ENCODE measurements around the gene SARNP.
A peak's percentile ranks its signal among the peaks of the same experiment; 100 is the strongest.
"Not testable (repeated sequence)": the region's sequence is repeated elsewhere in the genome, so short reads cannot be mapped to it uniquely, and the experiment has no call there.

SARNP gene

GRCh38 chr12:55839345-55840140, 22.0 kb upstream of the SARNP start:
- Histone ChIP-seq H3K4me3 (ENCODE audit: low read length in 2 of 2) (no peak overlapping the region), H3K9me3 (ENCODE audit: control insufficient read depth in 2 of 2, low read length in 2 of 2) (no peaks in the 10 kb centered on the region), H3K36me3 (ENCODE audit: control insufficient read depth in 2 of 2, insufficient read depth in 2 of 2, low read length in 2 of 2) (no peaks in the 10 kb centered on the region), H3K9ac (ENCODE audit: low read depth in 1 of 2, low read length in 2 of 2) (no peak overlapping the region), H3K27ac (ENCODE audit: low read depth in 2 of 2, low read length in 2 of 2) (no peak overlapping the region), H3K4me1 (ENCODE audit: control insufficient read depth in 2 of 2, insufficient read depth in 2 of 2, low read length in 2 of 2) (no peaks in the 10 kb centered on the region), H3K27me3 (ENCODE audit: control insufficient read depth in 2 of 2, insufficient read depth in 2 of 2, low read length in 2 of 2) (no peaks in the 10 kb centered on the region)

GRCh38 chr12:55838361-55838760, 20.8 kb upstream of the SARNP start:
- Histone ChIP-seq H3K9ac (ENCODE audit: low read depth in 1 of 2, low read length in 2 of 2) (no peak overlapping the region), H3K9me3 (ENCODE audit: control insufficient read depth in 2 of 2, low read length in 2 of 2) (no peaks in the 10 kb centered on the region), H3K27ac (ENCODE audit: low read depth in 2 of 2, low read length in 2 of 2) (no peak overlapping the region), H3K36me3 (ENCODE audit: control insufficient read depth in 2 of 2, insufficient read depth in 2 of 2, low read length in 2 of 2) (no peaks in the 10 kb centered on the region), H3K27me3 (ENCODE audit: control insufficient read depth in 2 of 2, insufficient read depth in 2 of 2, low read length in 2 of 2) (no peaks in the 10 kb centered on the region), H3K4me3 (ENCODE audit: low read length in 2 of 2) (no peak overlapping the region), H3K4me1 (ENCODE audit: control insufficient read depth in 2 of 2, insufficient read depth in 2 of 2, low read length in 2 of 2) (no peaks in the 10 kb centered on the region)

GRCh38 chr12:55834400-55834799, 16.9 kb upstream of the SARNP start:
- H3K27ac ChIP-seq (ENCODE audit: low read depth in 2 of 2, low read length in 2 of 2); H3K36me3 ChIP-seq (ENCODE audit: control insufficient read depth in 2 of 2, insufficient read depth in 2 of 2, low read length in 2 of 2); H3K9me3 ChIP-seq (ENCODE audit: control insufficient read depth in 2 of 2, low read length in 2 of 2); H3K9ac ChIP-seq (ENCODE audit: low read depth in 1 of 2, low read length in 2 of 2); H3K27me3 ChIP-seq (ENCODE audit: control insufficient read depth in 2 of 2, insufficient read depth in 2 of 2, low read length in 2 of 2); H3K4me3 ChIP-seq (ENCODE audit: low read length in 2 of 2): not testable (repeated sequence)
- peaks cover 8 to 12% of the 10 kb centered on the region in 2 donors for H3K4me1 ChIP-seq (ENCODE audit: control insufficient read depth in 2 of 2, insufficient read depth in 2 of 2, low read length in 2 of 2)

- H3K9me3 ChIP-seq (ENCODE audit: control insufficient read depth in 2 of 2, low read length in 2 of 2), result no peaks in the 10 kb centered on the region
- no peak overlapping the region for H3K27ac ChIP-seq (ENCODE audit: low read depth in 2 of 2, low read length in 2 of 2)
- no peaks in the 10 kb centered on the region for H3K36me3 ChIP-seq (ENCODE audit: control insufficient read depth in 2 of 2, insufficient read depth in 2 of 2, low read length in 2 of 2)
- no peak overlapping the region for H3K9ac ChIP-seq (ENCODE audit: low read depth in 1 of 2, low read length in 2 of 2)
- H3K4me1 ChIP-seq (ENCODE audit: control insufficient read depth in 2 of 2, insufficient read depth in 2 of 2, low read length in 2 of 2), result peaks cover 17 to 18% of the 10 kb centered on the region in 2 donors
- H3K27me3 ChIP-seq (ENCODE audit: control insufficient read depth in 2 of 2, insufficient read depth in 2 of 2, low read length in 2 of 2), result no peaks in the 10 kb centered on the region
- H3K4me3 ChIP-seq (ENCODE audit: low read length in 2 of 2), result no peak overlapping the region
Observed at GRCh38 chr12:55833056-55833455, 15.5 kb upstream of the SARNP start.

GRCh38 chr12:55831447-55831815, 13.9 kb upstream of the SARNP start:
- H3K36me3 ChIP-seq (ENCODE audit: control insufficient read depth in 2 of 2, insufficient read depth in 2 of 2, low read length in 2 of 2), result no peaks in the 10 kb centered on the region
- H3K4me1 ChIP-seq (ENCODE audit: control insufficient read depth in 2 of 2, insufficient read depth in 2 of 2, low read length in 2 of 2), result peaks cover 17 to 28% of the 10 kb centered on the region in 2 donors
- H3K27ac ChIP-seq (ENCODE audit: low read depth in 2 of 2, low read length in 2 of 2), result peak overlapping the region; percentile 94 to 97
- H3K27me3 ChIP-seq (ENCODE audit: control insufficient read depth in 2 of 2, insufficient read depth in 2 of 2, low read length in 2 of 2), result no peaks in the 10 kb centered on the region
- peak overlapping the region; percentile 81 to 94 for H3K9ac ChIP-seq (ENCODE audit: low read depth in 1 of 2, low read length in 2 of 2)
- peak overlapping the region; percentile 89 to 92 for H3K4me3 ChIP-seq (ENCODE audit: low read length in 2 of 2)
- no peaks in the 10 kb centered on the region for H3K9me3 ChIP-seq (ENCODE audit: control insufficient read depth in 2 of 2, low read length in 2 of 2)

GRCh38 chr12:55830601-55831446, 13.3 kb upstream of the SARNP start:
- H3K9ac ChIP-seq (ENCODE audit: low read depth in 1 of 2, low read length in 2 of 2), result peak overlapping the region; percentile 81 to 94
- H3K4me3 ChIP-seq (ENCODE audit: low read length in 2 of 2), result peak overlapping the region; percentile 89 to 92
- peaks cover 17 to 28% of the 10 kb centered on the region in 2 donors for H3K4me1 ChIP-seq (ENCODE audit: control insufficient read depth in 2 of 2, insufficient read depth in 2 of 2, low read length in 2 of 2)

GRCh38 chr12:55829967-55830600, 12.6 kb upstream of the SARNP start:
- peaks cover 17 to 28% of the 10 kb centered on the region in 2 donors for H3K4me1 ChIP-seq (ENCODE audit: control insufficient read depth in 2 of 2, insufficient read depth in 2 of 2, low read length in 2 of 2)
- H3K9ac ChIP-seq (ENCODE audit: low read depth in 1 of 2, low read length in 2 of 2), result peak overlapping the region; percentile 81 to 94
- H3K27me3 ChIP-seq (ENCODE audit: control insufficient read depth in 2 of 2, insufficient read depth in 2 of 2, low read length in 2 of 2), result no peaks in the 10 kb centered on the region
- H3K36me3 ChIP-seq (ENCODE audit: control insufficient read depth in 2 of 2, insufficient read depth in 2 of 2, low read length in 2 of 2), result no peaks in the 10 kb centered on the region
- H3K27ac ChIP-seq (ENCODE audit: low read depth in 2 of 2, low read length in 2 of 2), result peak overlapping the region; percentile 94 to 97
- H3K9me3 ChIP-seq (ENCODE audit: control insufficient read depth in 2 of 2, low read length in 2 of 2), result no peaks in the 10 kb centered on the region
- peak overlapping the region; percentile 89 to 92 for H3K4me3 ChIP-seq (ENCODE audit: low read length in 2 of 2)

More at GRCh38 chr12:55830601-55831446, 13.3 kb upstream of the SARNP start:
- H3K27ac ChIP-seq (ENCODE audit: low read depth in 2 of 2, low read length in 2 of 2), result peak overlapping the region; percentile 94 to 97
- H3K27me3 ChIP-seq (ENCODE audit: control insufficient read depth in 2 of 2, insufficient read depth in 2 of 2, low read length in 2 of 2), result no peaks in the 10 kb centered on the region
- no peaks in the 10 kb centered on the region for H3K36me3 ChIP-seq (ENCODE audit: control insufficient read depth in 2 of 2, insufficient read depth in 2 of 2, low read length in 2 of 2)
- no peaks in the 10 kb centered on the region for H3K9me3 ChIP-seq (ENCODE audit: control insufficient read depth in 2 of 2, low read length in 2 of 2)

- Histone ChIP-seq H3K4me3 (ENCODE audit: low read length in 2 of 2) (peak overlapping the region; percentile 64 to 89), H3K9me3 (ENCODE audit: control insufficient read depth in 2 of 2, low read length in 2 of 2) (no peaks in the 10 kb centered on the region), H3K9ac (ENCODE audit: low read depth in 1 of 2, low read length in 2 of 2) (no peak overlapping the region), H3K4me1 (ENCODE audit: control insufficient read depth in 2 of 2, insufficient read depth in 2 of 2, low read length in 2 of 2) (peaks cover 17 to 28% of the 10 kb centered on the region in 2 donors), H3K27me3 (ENCODE audit: control insufficient read depth in 2 of 2, insufficient read depth in 2 of 2, low read length in 2 of 2) (no peaks in the 10 kb centered on the region), H3K27ac (ENCODE audit: low read depth in 2 of 2, low read length in 2 of 2) (peak overlapping the region in 1 of 2 donors; percentile 72), H3K36me3 (ENCODE audit: control insufficient read depth in 2 of 2, insufficient read depth in 2 of 2, low read length in 2 of 2) (no peaks in the 10 kb centered on the region)
Observed at GRCh38 chr12:55828357-55828756, 10.8 kb upstream of the SARNP start.

- no peaks in the 10 kb centered on the region for H3K27me3 ChIP-seq (ENCODE audit: control insufficient read depth in 2 of 2, insufficient read depth in 2 of 2, low read length in 2 of 2)
- no peak overlapping the region for H3K9ac ChIP-seq (ENCODE audit: low read depth in 1 of 2, low read length in 2 of 2)
- H3K27ac ChIP-seq (ENCODE audit: low read depth in 2 of 2, low read length in 2 of 2), result no peak overlapping the region
- H3K36me3 ChIP-seq (ENCODE audit: control insufficient read depth in 2 of 2, insufficient read depth in 2 of 2, low read length in 2 of 2), result peaks cover 3 to 5% of the 10 kb centered on the region in 2 donors
- peaks cover 17 to 28% of the 10 kb centered on the region in 2 donors for H3K4me1 ChIP-seq (ENCODE audit: control insufficient read depth in 2 of 2, insufficient read depth in 2 of 2, low read length in 2 of 2)
- no peak overlapping the region for H3K4me3 ChIP-seq (ENCODE audit: low read length in 2 of 2)
- no peaks in the 10 kb centered on the region for H3K9me3 ChIP-seq (ENCODE audit: control insufficient read depth in 2 of 2, low read length in 2 of 2)
Observed at GRCh38 chr12:55827806-55828205, 10.3 kb upstream of the SARNP start.

GRCh38 chr12:55824726-55825125, 7.2 kb upstream of the SARNP start:
- Histone ChIP-seq H3K4me1 (ENCODE audit: control insufficient read depth in 2 of 2, insufficient read depth in 2 of 2, low read length in 2 of 2) (peaks cover 9 to 16% of the 10 kb centered on the region in 2 donors), H3K9ac (ENCODE audit: low read depth in 1 of 2, low read length in 2 of 2) (no peak overlapping the region), H3K27me3 (ENCODE audit: control insufficient read depth in 2 of 2, insufficient read depth in 2 of 2, low read length in 2 of 2) (no peaks in the 10 kb centered on the region), H3K27ac (ENCODE audit: low read depth in 2 of 2, low read length in 2 of 2) (no peak overlapping the region), H3K36me3 (ENCODE audit: control insufficient read depth in 2 of 2, insufficient read depth in 2 of 2, low read length in 2 of 2) (peaks cover 31 to 33% of the 10 kb centered on the region in 2 donors), H3K9me3 (ENCODE audit: control insufficient read depth in 2 of 2, low read length in 2 of 2) (no peaks in the 10 kb centered on the region), H3K4me3 (ENCODE audit: low read length in 2 of 2) (no peak overlapping the region)

Data from mucosa of rectum (tissue), 2 donors.